Adrenal gland (tissue), 5 donors: ENCODE results near the gene UBA52.

Experiments used
- POLR2A ChIP-seq, 2 donors: fragments of 450-650 bp; IDR thresholded peaks; one replicate each; pipeline ENCODE4 v1.6.1; 2017; ENCODE audit warnings: antibody characterized with exemption in 2 of 2, mild to moderate bottlenecking in 2 of 2, moderate library complexity in 1 of 2
- TF ChIP-seq, protein P1 (sequence below), 6 experiments: fragments of 450-650 bp in 4 of 6; fragments of 200-600 bp in 2 of 6; sonication (generic) in 1 of 6; IDR thresholded peaks; 1 replicate in 5 of 6; 2 replicates in 1 of 6; pipeline versions ENCODE4 v1.5.1 to v1.8.0; 2016 to 2021; ENCODE audit warnings: antibody characterized with exemption in 6 of 6, mild to moderate bottlenecking in 2 of 6, moderate library complexity in 1 of 6
- donor health status: DM: no; HTN: no; CAD: no.

DNA sequence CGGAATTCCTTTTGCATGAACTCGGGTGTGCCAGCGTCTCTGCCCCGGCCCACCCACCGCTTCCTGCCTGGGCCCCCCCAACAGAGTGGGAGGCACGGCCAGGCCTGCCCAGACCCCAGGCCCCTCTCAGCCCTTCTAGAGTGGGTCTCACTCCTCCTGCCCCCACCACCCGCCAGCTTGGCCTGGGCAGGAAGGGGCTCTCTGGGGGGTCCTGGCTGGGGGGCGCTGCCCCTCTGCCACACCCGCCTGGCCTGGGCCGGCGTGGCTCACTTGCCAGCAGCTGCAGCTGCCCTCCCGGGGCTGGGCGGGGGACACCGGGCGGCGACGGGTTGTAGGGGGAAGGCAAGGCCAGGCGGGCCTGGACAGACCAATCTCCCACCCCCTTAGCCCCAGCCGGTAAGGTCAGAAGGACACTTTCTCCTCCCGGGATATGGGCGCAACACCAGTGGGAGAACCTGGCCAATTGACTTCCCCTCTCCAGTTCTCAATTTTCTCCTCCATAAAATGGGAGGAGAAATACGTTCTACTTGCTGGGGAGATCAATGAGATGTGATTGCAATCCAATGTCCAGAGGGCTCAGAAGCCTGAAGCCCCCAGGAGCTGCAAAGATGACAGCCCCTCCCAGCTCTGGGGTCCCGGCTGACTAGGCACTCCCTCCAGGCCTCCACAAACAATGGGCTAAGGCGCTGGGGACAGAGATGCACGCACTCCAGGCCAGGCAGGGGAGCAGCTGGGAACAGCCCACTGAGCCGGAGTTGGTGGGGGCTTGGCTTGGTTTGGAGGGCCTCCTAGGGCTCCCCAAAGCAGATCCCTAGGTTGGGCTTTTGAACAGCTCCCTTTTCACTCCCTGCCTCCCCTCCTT lies 32.5 kb downstream of the UBA52 start:
- TF ChIP-seq, protein P1, sequence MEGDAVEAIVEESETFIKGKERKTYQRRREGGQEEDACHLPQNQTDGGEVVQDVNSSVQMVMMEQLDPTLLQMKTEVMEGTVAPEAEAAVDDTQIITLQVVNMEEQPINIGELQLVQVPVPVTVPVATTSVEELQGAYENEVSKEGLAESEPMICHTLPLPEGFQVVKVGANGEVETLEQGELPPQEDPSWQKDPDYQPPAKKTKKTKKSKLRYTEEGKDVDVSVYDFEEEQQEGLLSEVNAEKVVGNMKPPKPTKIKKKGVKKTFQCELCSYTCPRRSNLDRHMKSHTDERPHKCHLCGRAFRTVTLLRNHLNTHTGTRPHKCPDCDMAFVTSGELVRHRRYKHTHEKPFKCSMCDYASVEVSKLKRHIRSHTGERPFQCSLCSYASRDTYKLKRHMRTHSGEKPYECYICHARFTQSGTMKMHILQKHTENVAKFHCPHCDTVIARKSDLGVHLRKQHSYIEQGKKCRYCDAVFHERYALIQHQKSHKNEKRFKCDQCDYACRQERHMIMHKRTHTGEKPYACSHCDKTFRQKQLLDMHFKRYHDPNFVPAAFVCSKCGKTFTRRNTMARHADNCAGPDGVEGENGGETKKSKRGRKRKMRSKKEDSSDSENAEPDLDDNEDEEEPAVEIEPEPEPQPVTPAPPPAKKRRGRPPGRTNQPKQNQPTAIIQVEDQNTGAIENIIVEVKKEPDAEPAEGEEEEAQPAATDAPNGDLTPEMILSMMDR (IDR thresholded peaks at IDR 0.05): no peak
- no peak for TF ChIP-seq POLR2A (IDR thresholded peaks at IDR 0.05)
